Common myeloid progenitor, CD34-positive (primary cell): ENCODE measurements around the gene GOLGA8B.
"Not testable (repeated sequence)": the region's sequence is repeated elsewhere in the genome, so short reads cannot be mapped to it uniquely, and the experiment has no call there.

Experiments used
- CTCF ChIA-PET: fragments of 350-600 bp; sonication (Branson Sonifier 250); formaldehyde crosslinking; loops from one replicate; lab custom pipeline; 2021; ENCODE audit warnings: antibody characterized with exemption; lab: Charles Lee
- POLR2A ChIA-PET: fragments of 350-600 bp; sonication (Branson Sonifier 250); formaldehyde crosslinking; loops from one replicate; lab custom pipeline; 2021; ENCODE audit warnings: antibody characterized with exemption; lab: Charles Lee
- DNase-seq, 3 donors: peaks; one replicate each; pipeline versions ENCODE4 v3.0.0 to v3.0.0-alpha.2; 2013
- H3K27ac ChIP-seq, 2 experiments: 1 replicate in 1 of 2; 2 replicates in 1 of 2; pipeline ENCODE4 v1.7.0; 2013; ENCODE audit warnings: inconsistent platforms in 2 of 2, low read length in 2 of 2, mild to moderate bottlenecking in 2 of 2, low read depth in 1 of 2, moderate library complexity in 1 of 2; ENCODE audit not compliant: severe bottlenecking in 2 of 2, insufficient read depth in 1 of 2, poor library complexity in 1 of 2
- H3K27me3 ChIP-seq, 5 experiments: replicated peaks in 2 of 5; 1 replicate in 3 of 5; 2 replicates in 2 of 5; pipeline versions ENCODE4 v1.6.1 to v1.7.0; 2013; ENCODE audit warnings: low read length in 4 of 5, mild to moderate bottlenecking in 2 of 5, moderate library complexity in 2 of 5, inconsistent platforms in 1 of 5; ENCODE audit not compliant: insufficient read depth in 5 of 5, control insufficient read depth in 4 of 5
- H3K36me3 ChIP-seq, 4 experiments: 1 replicate in 2 of 4; 2 replicates in 2 of 4; pipeline versions ENCODE4 v1.6.1 to v1.7.0; 2013; ENCODE audit warnings: low read length in 3 of 4, control low read depth in 1 of 4, mild to moderate bottlenecking in 1 of 4; ENCODE audit not compliant: control insufficient read depth in 4 of 4, insufficient read depth in 4 of 4
- H3K4me1 ChIP-seq, 4 experiments: 1 replicate in 3 of 4; 2 replicates in 1 of 4; pipeline versions ENCODE4 v1.6.1 to v1.7.1; 2013; ENCODE audit warnings: low read length in 3 of 4, mild to moderate bottlenecking in 3 of 4, control low read depth in 1 of 4, inconsistent platforms in 1 of 4, moderate library complexity in 1 of 4; ENCODE audit not compliant: control insufficient read depth in 4 of 4, insufficient read depth in 4 of 4; ENCODE audit errors: control extremely low read depth in 1 of 4
- H3K4me3 ChIP-seq, 7 experiments: 1 replicate in 4 of 7; 2 replicates in 3 of 7; pipeline versions ENCODE4 v1.5.1 to v1.7.0; 2013; ENCODE audit warnings: mild to moderate bottlenecking in 7 of 7, low read length in 6 of 7, moderate library complexity in 6 of 7, inconsistent platforms in 2 of 7, low read depth in 2 of 7, control low read depth in 1 of 7; ENCODE audit not compliant: insufficient read depth in 4 of 7, control insufficient read depth in 1 of 7; ENCODE audit errors: extremely low read depth in 1 of 7
- H3K9me3 ChIP-seq, 5 experiments: 1 replicate in 4 of 5; 2 replicates in 1 of 5; pipeline versions ENCODE4 v1.6.1 to v1.7.1; 2013; ENCODE audit warnings: low read length in 4 of 5, mild to moderate bottlenecking in 2 of 5, inconsistent platforms in 1 of 5, low read depth in 1 of 5, moderate library complexity in 1 of 5; ENCODE audit not compliant: control insufficient read depth in 4 of 5, insufficient read depth in 2 of 5; ENCODE audit errors: control extremely low read depth in 1 of 5
- WGBS: methylation state at CpG from one replicate; pipeline ENCODE4 v1.1.5; 2013; ENCODE audit not compliant: insufficient coverage; 5-methylcytosine and 5-hydroxymethylcytosine counted together

The GOLGA8B gene

GRCh38 chr15:34564711-34565110 is 18.7 kb downstream of the GOLGA8B start:
- WGBS, result 73% methylated on average over 3 of the region's 5 CpGs
- H3K27me3 ChIP-seq, H3K4me1 ChIP-seq, H3K27ac ChIP-seq, DNase-seq, H3K36me3 ChIP-seq, H3K9me3 ChIP-seq, H3K4me3 ChIP-seq, POLR2A ChIA-PET, CTCF ChIA-PET: not testable (repeated sequence)

- H3K27me3 ChIP-seq, H3K27ac ChIP-seq, H3K9me3 ChIP-seq, CTCF ChIA-PET, POLR2A ChIA-PET, H3K36me3 ChIP-seq, H3K4me3 ChIP-seq, H3K4me1 ChIP-seq, DNase-seq: not testable (repeated sequence)
- no CpG with 5 or more reads among the region's 6 CpGs for WGBS
Measured at GRCh38 chr15:34560814-34561213, 22.6 kb downstream of the GOLGA8B start.

GRCh38 chr15:34559764-34560163 is 23.7 kb downstream of the GOLGA8B start:
- H3K4me1 ChIP-seq, POLR2A ChIA-PET, H3K36me3 ChIP-seq, DNase-seq, CTCF ChIA-PET, H3K27ac ChIP-seq, H3K9me3 ChIP-seq, H3K27me3 ChIP-seq, H3K4me3 ChIP-seq: not testable (repeated sequence)
- WGBS, result no CpG with 5 or more reads among the region's 5 CpGs

- CTCF ChIA-PET, H3K27me3 ChIP-seq, POLR2A ChIA-PET, H3K4me1 ChIP-seq, H3K27ac ChIP-seq, H3K4me3 ChIP-seq, H3K36me3 ChIP-seq, DNase-seq, H3K9me3 ChIP-seq: not testable (repeated sequence)
- no CpG with 5 or more reads among the region's 7 CpGs for WGBS
Measured at GRCh38 chr15:34555162-34555561, 28.3 kb downstream of the GOLGA8B start.

GRCh38 chr15:34554716-34555115 is 28.7 kb downstream of the GOLGA8B start:
- H3K4me1 ChIP-seq, H3K36me3 ChIP-seq, CTCF ChIA-PET, DNase-seq, H3K27ac ChIP-seq, H3K27me3 ChIP-seq, POLR2A ChIA-PET, H3K9me3 ChIP-seq, H3K4me3 ChIP-seq: not testable (repeated sequence)
- WGBS, result no CpG with 5 or more reads among the region's 9 CpGs

- H3K4me1 ChIP-seq, CTCF ChIA-PET, H3K27me3 ChIP-seq, H3K4me3 ChIP-seq, DNase-seq, POLR2A ChIA-PET, H3K27ac ChIP-seq, H3K36me3 ChIP-seq, H3K9me3 ChIP-seq: not testable (repeated sequence)
- WGBS, result no CpG with 5 or more reads among the region's 5 CpGs
Measured at GRCh38 chr15:34554126-34554525, 29.3 kb downstream of the GOLGA8B start.

GRCh38 chr15:34550129-34550528 is 33.3 kb downstream of the GOLGA8B start:
- POLR2A ChIA-PET, DNase-seq, H3K4me1 ChIP-seq, H3K27ac ChIP-seq, CTCF ChIA-PET, H3K9me3 ChIP-seq, H3K4me3 ChIP-seq, H3K27me3 ChIP-seq, H3K36me3 ChIP-seq: not testable (repeated sequence)
- WGBS, result no CpG with 5 or more reads among the region's 3 CpGs
